GM21786 (cell line): ENCODE data around the gene CLDN12.

ENCODE experiments used
- ATAC-seq: cut with Tn5 transposase; IDR thresholded peaks from one replicate; pipeline ENCODE4 v1.9.1; 2021; ENCODE audit not compliant: unreplicated experiment

Gene CLDN12

DNA sequence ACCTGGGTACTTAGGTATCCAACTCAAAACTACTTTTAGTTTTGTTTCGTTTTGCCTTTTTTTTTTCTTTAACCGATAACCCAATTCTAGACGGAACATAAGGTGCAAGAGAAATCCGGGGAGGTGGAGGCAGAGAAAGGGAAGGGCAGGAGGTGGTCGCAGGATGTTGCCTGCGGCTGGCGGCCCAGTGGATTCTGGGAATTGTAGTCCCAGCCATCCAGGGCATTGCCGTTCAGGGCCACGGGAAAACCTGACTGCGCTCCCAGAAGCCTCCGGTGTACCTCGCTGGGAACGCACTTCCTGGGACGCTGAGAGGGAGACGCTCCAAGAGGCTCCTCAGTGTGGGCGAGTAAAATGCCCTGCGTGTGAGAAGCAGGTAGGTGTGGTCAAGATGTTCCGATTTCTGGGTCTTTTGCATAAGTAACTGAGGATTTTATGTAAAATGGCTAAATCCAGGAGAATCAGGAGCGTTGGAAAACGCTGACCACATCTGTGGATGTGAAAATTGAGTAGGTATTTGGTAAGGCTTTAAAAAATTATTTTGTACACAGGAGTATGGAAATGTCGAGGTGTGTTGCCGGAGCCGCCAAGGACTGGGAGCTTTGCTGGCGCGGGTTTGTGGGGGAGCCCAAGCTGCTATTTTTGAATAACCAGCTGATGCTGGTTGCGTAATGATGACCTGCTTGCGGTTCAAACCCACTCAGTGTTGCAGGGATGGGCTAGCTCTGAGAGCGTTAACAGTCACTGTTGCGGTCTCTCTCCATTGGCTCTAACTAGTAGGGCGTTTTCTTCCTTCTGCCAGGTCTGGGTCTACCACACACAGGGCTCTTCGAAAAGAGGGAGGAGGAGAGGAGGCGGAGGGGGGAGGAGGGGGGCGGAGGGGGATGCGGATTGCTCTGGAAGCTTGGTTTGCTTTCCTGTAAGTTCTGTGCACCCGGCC, at the start of gene CLDN12:
Gene CLDN12, plus strand, starts transcription at position 288 of the 940 bp plus-strand sequence. CDS start 9,216 bp downstream, outside the sequence.
- peak; percentile 94 for ATAC-seq

DNA sequence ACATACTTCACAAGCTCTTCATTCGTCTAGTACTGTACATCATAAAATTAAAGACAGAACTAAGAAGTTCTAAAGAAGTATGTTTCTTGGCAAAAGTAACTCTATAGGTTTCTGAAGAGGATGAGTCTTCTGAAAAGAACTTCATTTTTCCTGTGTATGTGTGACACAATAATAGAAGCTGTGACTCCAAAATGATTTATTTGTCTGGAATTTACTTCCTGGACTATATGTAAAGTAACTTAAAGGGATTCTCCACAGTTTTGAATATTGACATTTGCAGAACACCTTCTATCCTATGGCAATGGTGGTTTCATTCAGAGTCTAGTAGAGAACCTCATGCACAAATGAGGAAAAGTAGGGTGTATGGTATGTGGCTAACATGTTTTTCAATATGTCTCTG, 19.8 kb upstream of the CLDN12 start:
- no peak for ATAC-seq

DNA sequence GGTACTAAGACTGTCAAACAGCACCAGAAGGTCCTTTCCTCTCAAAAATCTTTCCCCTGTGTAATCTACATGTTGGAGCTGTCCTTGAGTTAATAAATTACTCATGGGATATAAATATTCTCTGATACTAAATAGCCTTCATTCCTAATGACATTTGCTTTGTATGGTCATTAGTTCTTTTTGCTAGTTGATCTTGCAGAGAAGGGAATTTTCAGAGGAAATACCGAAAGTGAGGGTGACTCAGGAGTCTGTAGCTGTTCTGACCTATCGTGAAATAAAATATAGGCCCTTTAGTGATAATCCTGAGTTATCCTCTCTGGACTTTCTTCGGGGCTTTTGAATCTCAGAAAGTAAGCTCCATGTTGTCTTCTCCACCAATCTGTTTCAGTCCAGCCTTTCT, 19.4 kb upstream of the CLDN12 start:
- no peak for ATAC-seq

GRCh38 chr7:90384433-90384832, 18.8 kb upstream of the CLDN12 start:
- no peak for ATAC-seq

GRCh38 chr7:90387470-90388240, 15.6 kb upstream of the CLDN12 start:
- no peak for ATAC-seq

DNA sequence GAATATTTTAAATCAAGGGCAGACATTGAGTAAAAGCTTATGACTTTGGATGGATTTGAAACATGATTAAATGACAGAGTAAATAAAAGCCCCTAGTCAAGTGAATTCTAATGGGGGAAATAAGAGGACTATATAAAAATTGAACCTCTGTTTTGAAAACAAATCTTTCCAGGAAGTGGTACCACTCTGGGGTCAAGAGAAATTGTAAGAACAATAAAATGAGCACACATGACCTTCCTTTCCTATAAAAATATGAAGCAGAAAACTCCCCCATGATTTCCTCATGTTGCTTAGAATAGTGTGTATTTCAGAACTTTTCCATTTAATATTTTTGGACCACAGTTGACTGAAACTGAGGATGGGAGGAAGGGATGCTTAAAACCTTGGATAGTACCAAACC, 12.3 kb upstream of the CLDN12 start:
- ATAC-seq = no peak

GRCh38 chr7:90391488-90391887, 11.8 kb upstream of the CLDN12 start:
- ATAC-seq = no peak

GRCh38 chr7:90396420-90396819, 6.8 kb upstream of the CLDN12 start:
- no peak for ATAC-seq

DNA sequence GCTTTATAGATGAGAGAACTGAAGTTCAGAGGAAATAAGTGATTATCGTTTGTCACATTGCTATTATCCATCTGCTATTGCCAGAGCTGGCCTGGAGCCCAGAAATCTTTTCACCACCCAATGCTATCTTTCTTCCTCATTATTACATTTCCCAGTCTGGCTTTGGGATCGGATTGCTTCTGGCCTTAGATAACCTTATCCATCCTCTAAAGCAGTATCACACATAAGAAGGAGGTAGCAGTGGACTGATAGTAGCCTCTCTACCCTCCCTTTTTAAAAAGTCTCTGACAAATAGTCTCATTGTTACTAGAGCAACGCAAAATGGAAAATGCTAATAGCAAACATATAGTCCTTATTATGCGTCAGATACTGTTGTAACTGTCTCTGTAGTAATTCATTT, 1.3 kb upstream of the CLDN12 start:
- no peak for ATAC-seq

DNA sequence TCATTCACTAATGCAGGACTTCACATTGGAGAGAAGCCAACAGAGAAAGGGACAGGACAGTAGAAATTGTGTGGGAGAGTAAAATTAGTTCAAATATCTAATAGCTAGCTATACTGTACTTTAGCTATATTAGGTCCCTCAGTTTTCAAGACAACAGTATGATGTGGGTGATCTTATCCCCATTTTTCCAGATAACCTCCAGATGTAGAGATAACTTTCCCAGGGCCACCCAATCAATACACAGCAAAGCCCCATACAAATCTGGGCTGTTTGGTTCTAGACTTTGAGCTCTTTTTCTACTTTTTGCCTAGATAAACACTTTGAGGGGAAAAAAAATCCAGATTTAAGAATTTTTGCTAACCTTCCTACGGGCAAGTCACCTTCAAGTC, 482 bp upstream of the CLDN12 start:
- no peak for ATAC-seq

GRCh38 chr7:90404777-90405176, 1.5 kb downstream of the CLDN12 start:
- ATAC-seq = no peak

DNA sequence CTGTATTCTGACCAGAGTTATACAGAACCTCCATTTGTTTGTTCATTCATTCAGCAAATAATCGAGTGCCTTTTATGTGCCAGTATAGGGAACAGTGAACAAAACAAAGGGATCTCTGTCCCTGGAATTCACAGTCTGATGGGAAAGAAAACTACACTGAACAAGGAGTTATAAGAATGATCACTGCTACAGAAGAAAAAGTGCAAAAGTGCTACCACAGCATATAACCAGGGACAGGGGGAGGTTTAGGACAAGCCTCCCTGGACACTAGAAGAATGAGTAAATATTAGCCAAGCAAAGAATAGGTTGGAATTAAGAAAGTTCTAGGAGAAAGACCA, 4.2 kb downstream of the CLDN12 start:
- ATAC-seq = no peak

DNA sequence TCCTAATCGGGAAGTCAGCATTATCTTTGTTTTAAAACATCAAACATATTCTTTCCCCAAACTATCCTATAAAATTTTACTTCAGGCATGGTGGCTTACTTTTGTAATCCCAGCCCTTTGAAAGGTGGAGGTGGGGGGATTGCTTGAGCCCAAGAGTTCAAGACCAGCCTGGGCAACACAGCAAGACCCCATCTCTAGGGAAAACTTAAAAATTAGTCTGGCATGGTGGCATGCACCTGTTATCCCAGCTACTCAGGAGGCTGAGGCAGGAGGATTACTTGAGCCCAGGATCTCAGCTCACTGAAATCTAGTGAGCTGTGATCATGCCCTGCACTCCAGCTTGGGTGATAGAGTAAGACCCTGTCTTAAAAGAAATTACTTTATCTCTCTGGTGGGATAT, 4.9 kb downstream of the CLDN12 start:
- no peak for ATAC-seq

- ATAC-seq = no peak
Observed at GRCh38 chr7:90409667-90410066, 6.4 kb downstream of the CLDN12 start.

GRCh38 chr7:90411510-90411909, 8.2 kb downstream of the CLDN12 start:
- no peak for ATAC-seq

DNA sequence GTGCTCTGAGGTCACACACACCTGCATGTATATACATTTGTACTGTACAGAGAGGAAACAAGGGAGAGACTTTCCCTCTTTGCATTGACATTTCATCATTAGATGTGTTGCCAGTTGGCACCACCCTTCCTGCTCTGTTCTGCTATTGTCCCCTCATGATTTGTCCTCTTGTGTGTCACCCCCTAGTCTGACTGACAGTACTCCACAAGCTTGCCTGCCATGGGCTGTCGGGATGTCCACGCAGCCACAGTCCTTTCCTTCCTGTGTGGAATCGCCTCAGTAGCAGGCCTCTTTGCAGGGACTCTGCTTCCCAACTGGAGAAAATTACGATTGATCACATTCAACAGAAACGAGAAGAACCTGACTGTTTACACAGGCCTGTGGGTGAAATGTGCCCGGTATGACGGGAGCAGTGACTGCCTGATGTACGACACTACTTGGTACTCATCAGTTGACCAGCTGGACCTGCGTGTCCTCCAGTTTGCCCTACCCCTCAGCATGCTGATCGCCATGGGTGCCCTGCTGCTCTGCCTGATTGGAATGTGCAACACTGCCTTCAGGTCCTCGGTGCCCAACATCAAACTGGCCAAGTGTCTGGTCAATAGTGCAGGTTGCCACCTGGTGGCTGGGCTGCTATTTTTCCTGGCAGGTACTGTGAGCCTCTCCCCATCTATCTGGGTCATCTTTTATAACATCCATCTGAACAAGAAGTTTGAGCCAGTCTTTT, 9.4 kb downstream of the CLDN12 start:
- ATAC-seq = no peak

DNA sequence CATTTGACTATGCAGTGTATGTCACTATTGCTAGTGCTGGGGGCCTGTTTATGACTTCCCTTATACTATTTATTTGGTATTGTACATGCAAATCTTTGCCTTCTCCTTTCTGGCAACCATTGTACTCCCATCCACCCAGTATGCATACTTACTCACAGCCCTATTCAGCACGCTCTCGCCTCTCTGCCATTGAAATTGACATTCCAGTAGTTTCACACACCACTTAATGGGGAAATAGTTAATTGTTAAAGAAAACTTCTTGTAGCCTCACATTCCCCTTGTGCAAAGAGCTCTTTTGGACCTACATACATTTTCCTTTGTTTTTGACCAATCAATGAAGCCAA, 9.9 kb downstream of the CLDN12 start:
- no peak for ATAC-seq

DNA sequence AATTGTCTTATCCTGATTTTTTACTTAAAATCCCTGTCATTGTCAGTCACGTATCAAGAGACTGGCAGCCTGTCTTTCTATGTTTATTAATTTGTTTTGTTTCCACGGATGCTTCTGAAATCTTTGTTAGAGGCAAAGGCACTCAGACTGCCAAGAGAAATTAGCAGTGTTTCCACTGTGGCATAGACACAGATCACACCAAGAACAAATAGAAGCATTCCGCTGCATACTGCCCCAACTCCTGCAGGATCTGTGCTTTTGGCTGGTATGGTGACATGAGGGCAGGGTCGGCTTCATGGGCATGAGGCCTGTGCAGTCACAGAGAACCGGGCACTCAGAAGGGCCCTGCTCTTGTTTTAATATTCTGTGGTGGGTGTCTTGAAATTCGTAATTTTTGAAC, 18.4 kb downstream of the CLDN12 start:
- no peak for ATAC-seq

DNA sequence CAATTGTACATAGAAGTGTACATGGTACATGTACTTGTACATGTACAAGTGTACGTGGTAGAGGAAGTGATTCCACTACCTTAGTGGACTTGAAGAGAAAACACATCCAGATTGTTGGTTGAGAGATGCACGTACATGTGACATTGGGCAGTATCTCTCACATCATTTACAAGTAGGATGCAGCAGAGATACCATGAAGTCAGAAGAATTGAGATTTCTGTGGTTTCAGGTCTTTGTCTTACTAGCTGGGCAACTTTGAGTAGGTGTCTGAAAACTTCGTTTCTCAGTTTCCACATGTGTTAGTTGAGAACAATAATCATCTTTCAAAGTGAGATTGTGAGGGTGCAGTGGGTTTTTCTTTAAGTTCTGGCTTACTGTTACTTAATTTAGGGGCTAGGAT, 21.5 kb downstream of the CLDN12 start:
- peak; percentile 95 for ATAC-seq

GRCh38 chr7:90425376-90425775, 22.1 kb downstream of the CLDN12 start:
- ATAC-seq = no peak

- ATAC-seq = no peak
Observed at GRCh38 chr7:90430614-90431460, 27.6 kb downstream of the CLDN12 start.
